T-helper 1 cell treated with Interleukin-12 subunit alpha and Interleukin-12 subunit beta and Interleukin-4 antibody, amounts not matched to agents 30 ng/mL and 1 ng/mL, for 36 hours (primary cell): ENCODE results near the gene SSRP1. TPM values are rescaled to one million over a fixed set of nuclear protein-coding genes. Genes with fewer than 3 reads are reported as not detected.

ENCODE experiments used
- intact Hi-C: fragments of 100-400 bp; cut with micrococcal nuclease; formaldehyde crosslinking; loops from one replicate; pipeline ENCODE4 v1.15.1; 2024
- total RNA-seq: library from RNA; stranded (reverse); gene quantifications from 2 replicates; pipeline ENCODE4 v1.2.3, GENCODE V29; 2022

The SSRP1 gene
- total RNA-seq, 1 donor from 2014 or later = 152 TPM

GRCh38 chr11:57340039-57340615 is 4.4 kb upstream of the SSRP1 start:
- intact Hi-C loops = no loop called here

- intact Hi-C loops = loop anchor here (5.0 kb wide), 1 partner anchor 1803 kb away; the partner anchor contains the start of gene FAM111A
Observed at GRCh38 chr11:57339328-57339727, 3.6 kb upstream of the SSRP1 start.

GRCh38 chr11:57338142-57338541 is 2.5 kb upstream of the SSRP1 start, which contains the start of gene P2RX3:
Gene P2RX3, plus strand, starts transcription at chr11:57338352. Its CDS starts 199 bp downstream, at chr11:57338551.
- intact Hi-C loops = loop anchor here (5.0 kb wide), 1 partner anchor 1804 kb away; the partner anchor contains the start of gene FAM111A

GRCh38 chr11:57336856-57337255 is 1.2 kb upstream of the SSRP1 start:
- intact Hi-C loops = loop anchor here (1.0 to 5.0 kb wide), 4 partner anchors 8 to 1805 kb away; partner anchors contain the start of genes FAM111A and TIMM10

GRCh38 chr11:57336111-57336666 is 497 bp upstream of the SSRP1 start:
- intact Hi-C loops = loop anchor here (1.0 to 5.0 kb wide), 4 partner anchors 9 to 1806 kb away; partner anchors contain the start of genes FAM111A and TIMM10

- intact Hi-C loops = loop anchor here (1.0 to 5.0 kb wide), 7 partner anchors 10 to 1807 kb away; partner anchors contain the start of genes CLP1, FAM111A, MED19 and TMX2
Observed at GRCh38 chr11:57335023-57335342, 709 bp downstream of the SSRP1 start.

- intact Hi-C loops = no loop called here
Observed at GRCh38 chr11:57332694-57333440, 2.8 kb downstream of the SSRP1 start.

- intact Hi-C loops = no loop called here
Observed at GRCh38 chr11:57331720-57332119, 4.0 kb downstream of the SSRP1 start.

- intact Hi-C loops = no loop called here
Observed at GRCh38 chr11:57330029-57330428, 5.7 kb downstream of the SSRP1 start.

- intact Hi-C loops = loop anchor here (10.0 kb wide), 1 partner anchor 1197 kb away; no protein-coding TSS in a partner anchor
Observed at GRCh38 chr11:57327721-57328120, 8.0 kb downstream of the SSRP1 start.

GRCh38 chr11:57325735-57326048 is 10.0 kb downstream of the SSRP1 start:
- intact Hi-C loops = loop anchor here (1.0 to 10.0 kb wide), 9 partner anchors 10 to 1253 kb away; partner anchors contain the start of genes CLP1, MED19, SELENOH and SSRP1

GRCh38 chr11:57324886-57325734 is 10.6 kb downstream of the SSRP1 start, which contains the start of gene TNKS1BP1:
Gene TNKS1BP1, minus strand, starts transcription at chr11:57324952. Its CDS starts 3,067 bp downstream, at chr11:57321885.
- intact Hi-C loops = loop anchor here (1.0 to 10.0 kb wide), 9 partner anchors 10 to 1253 kb away; partner anchors contain the start of genes CLP1, MED19, SELENOH and SSRP1

- intact Hi-C loops = loop anchor here (10.0 kb wide), 1 partner anchor 1200 kb away; no protein-coding TSS in a partner anchor
Observed at GRCh38 chr11:57324154-57324885, 11.4 kb downstream of the SSRP1 start.

- intact Hi-C loops = loop anchor here (10.0 kb wide), 1 partner anchor 1201 kb away; no protein-coding TSS in a partner anchor
Observed at GRCh38 chr11:57323855-57324153, 11.9 kb downstream of the SSRP1 start.

GRCh38 chr11:57323167-57323854 is 12.4 kb downstream of the SSRP1 start:
- intact Hi-C loops = loop anchor here (10.0 kb wide), 1 partner anchor 1201 kb away; no protein-coding TSS in a partner anchor

GRCh38 chr11:57322256-57323166 is 13.2 kb downstream of the SSRP1 start:
- intact Hi-C loops = loop anchor here (10.0 kb wide), 1 partner anchor 1202 kb away; no protein-coding TSS in a partner anchor

GRCh38 chr11:57321388-57322255 is 14.1 kb downstream of the SSRP1 start:
- intact Hi-C loops = loop anchor here (10.0 kb wide), 1 partner anchor 1203 kb away; no protein-coding TSS in a partner anchor
